H9 (cell line): Measurements from ENCODE around the gene TIFAB. TPM values are rescaled to one million over a fixed set of nuclear protein-coding genes. Genes with fewer than 3 reads are reported as not detected.

Experiments used
- DNase-seq: peaks from one replicate; pipeline ENCODE4 v3.0.0-alpha.2; 2017
- H2AFZ ChIP-seq: one replicate; pipeline ENCODE4 v1.6.1; 2013; ENCODE audit warnings: mild to moderate bottlenecking, low read length, control low read depth, moderate library complexity
- H2AK5ac ChIP-seq: 2 replicates; pipeline ENCODE4 v1.6.1; 2013; ENCODE audit warnings: low read length, control low read depth, mixed read lengths; ENCODE audit not compliant: insufficient read length
- H2BK120ac ChIP-seq: one replicate; pipeline ENCODE4 v1.6.1; 2013; ENCODE audit warnings: low read depth, mild to moderate bottlenecking, low read length, control low read depth, inconsistent platforms; ENCODE audit not compliant: poor library complexity, severe bottlenecking
- H2BK12ac ChIP-seq: 2 replicates; pipeline ENCODE4 v1.6.1; 2013; ENCODE audit warnings: low read length, control low read depth, mixed read lengths, low read depth; ENCODE audit not compliant: insufficient read length
- H2BK15ac ChIP-seq: 2 replicates; pipeline ENCODE4 v1.6.1; 2013; ENCODE audit warnings: low read depth, low read length, control low read depth
- H2BK20ac ChIP-seq: one replicate; pipeline ENCODE4 v1.6.1; 2013; ENCODE audit warnings: low read depth, mild to moderate bottlenecking, low read length, control low read depth, inconsistent platforms; ENCODE audit not compliant: poor library complexity, severe bottlenecking
- H2BK5ac ChIP-seq: 2 replicates; pipeline ENCODE4 v1.6.1; 2013; ENCODE audit warnings: low read length, control low read depth, mixed read lengths; ENCODE audit not compliant: insufficient read length
- H3K14ac ChIP-seq: 2 replicates; pipeline ENCODE4 v1.6.1; 2013; ENCODE audit warnings: low read length, control low read depth; ENCODE audit not compliant: insufficient read depth
- H3K18ac ChIP-seq: 2 replicates; pipeline ENCODE4 v1.6.1; 2013; ENCODE audit warnings: low read depth, mild to moderate bottlenecking, mixed read lengths, low read length, control low read depth; ENCODE audit not compliant: insufficient read length
- H3K23ac ChIP-seq: 2 replicates; pipeline ENCODE4 v1.6.1; 2013; ENCODE audit warnings: low read length, control low read depth, mixed read lengths, low read depth; ENCODE audit not compliant: insufficient read length
- H3K23me2 ChIP-seq: 2 replicates; pipeline ENCODE4 v1.6.1; 2013; ENCODE audit warnings: low read depth, mild to moderate bottlenecking, mixed read lengths, low read length, control low read depth; ENCODE audit not compliant: insufficient read length, poor library complexity, severe bottlenecking
- H3K27ac ChIP-seq: 2 replicates; pipeline ENCODE4 v1.5.1; 2013; ENCODE audit warnings: low read length, control low read depth, mixed read lengths, low read depth; ENCODE audit not compliant: insufficient read length
- H3K27me3 ChIP-seq: 2 replicates; pipeline ENCODE4 v1.6.1; 2013; ENCODE audit warnings: low read length, control low read depth, inconsistent platforms; ENCODE audit not compliant: insufficient read depth
- H3K4ac ChIP-seq: 2 replicates; pipeline ENCODE4 v1.6.1; 2013; ENCODE audit warnings: low read depth, mild to moderate bottlenecking, control low read depth, inconsistent platforms, low read length, moderate library complexity
- H3K4me1 ChIP-seq: 2 replicates; pipeline ENCODE4 v1.6.1; 2013; ENCODE audit warnings: low read length, control low read depth, inconsistent platforms; ENCODE audit not compliant: insufficient read depth
- H3K4me2 ChIP-seq: 2 replicates; pipeline ENCODE4 v1.6.1; 2013; ENCODE audit warnings: low read length, control low read depth, mixed read lengths; ENCODE audit not compliant: insufficient read length, insufficient read depth
- H3K56ac ChIP-seq: 2 replicates; pipeline ENCODE4 v1.6.1; 2013; ENCODE audit warnings: low read depth, mild to moderate bottlenecking, mixed read lengths, low read length, control low read depth; ENCODE audit not compliant: insufficient read length
- H3K79me1 ChIP-seq: 2 replicates; pipeline ENCODE4 v1.6.1; 2013; ENCODE audit warnings: low read depth, mild to moderate bottlenecking, moderate library complexity, low read length, control low read depth, inconsistent platforms; ENCODE audit not compliant: insufficient read depth, poor library complexity, severe bottlenecking
- H3K79me2 ChIP-seq: 2 replicates; pipeline ENCODE4 v1.6.1; 2013; ENCODE audit warnings: low read length, control low read depth, inconsistent platforms; ENCODE audit not compliant: insufficient read depth
- H3K9ac ChIP-seq: 2 replicates; pipeline ENCODE4 v1.6.1; 2013; ENCODE audit warnings: low read length, control low read depth, mixed read lengths; ENCODE audit not compliant: insufficient read length; ENCODE audit errors: extremely low read depth
- H3K9me3 ChIP-seq: one replicate; pipeline ENCODE4 v1.6.1; 2013; ENCODE audit warnings: low read depth, low read length, inconsistent platforms; ENCODE audit not compliant: control insufficient read depth
- H3T11ph ChIP-seq: one replicate; pipeline ENCODE4 v1.6.1; 2013; ENCODE audit warnings: mild to moderate bottlenecking, low read length, control low read depth, inconsistent platforms
- H4K20me1 ChIP-seq: one replicate; pipeline ENCODE4 v1.6.1; 2013; ENCODE audit not compliant: control insufficient read depth, insufficient read length, insufficient read depth
- H4K5ac ChIP-seq: 2 replicates; pipeline ENCODE4 v1.6.1; 2013; ENCODE audit warnings: low read depth, mild to moderate bottlenecking, mixed read lengths, low read length, control low read depth; ENCODE audit not compliant: insufficient read length
- H4K8ac ChIP-seq: replicated peaks from 2 replicates; pipeline ENCODE4 v1.6.1; 2013; ENCODE audit warnings: low read length, control low read depth, mixed read lengths, low read depth; ENCODE audit not compliant: insufficient read length
- H4K91ac ChIP-seq: 2 replicates; pipeline ENCODE4 v1.6.1; 2013; ENCODE audit warnings: low read depth, mild to moderate bottlenecking, moderate library complexity, mixed read lengths, low read length, control low read depth; ENCODE audit not compliant: insufficient read length
- H3K27ac Mint-ChIP-seq, 3 experiments: 2 replicates in 2 of 3; 3 replicates in 1 of 3; pipeline ENCODE4 v1.8.0; 2020 to 2021; ENCODE audit warnings: mixed read lengths in 3 of 3, mild to moderate bottlenecking in 1 of 3, moderate library complexity in 1 of 3
- H3K27me3 Mint-ChIP-seq: 2 replicates; pipeline ENCODE4 v1.8.0; 2021; ENCODE audit warnings: low read depth, mild to moderate bottlenecking, moderate library complexity, mixed read lengths
- H3K36me3 Mint-ChIP-seq, 3 experiments: 2 replicates in 2 of 3; 3 replicates in 1 of 3; pipeline ENCODE4 v1.8.0; 2020 to 2021; ENCODE audit warnings: low read depth in 3 of 3, mixed read lengths in 3 of 3; ENCODE audit not compliant: insufficient read depth in 1 of 3
- H3K4me1 Mint-ChIP-seq, 2 experiments: 2 replicates each; pipeline ENCODE4 v1.8.0; 2020; ENCODE audit warnings: mixed read lengths in 2 of 2
- H3K4me3 Mint-ChIP-seq, 2 experiments: 2 replicates in 1 of 2; 3 replicates in 1 of 2; pipeline ENCODE4 v1.8.0; 2020 to 2021; ENCODE audit warnings: mild to moderate bottlenecking in 2 of 2, mixed read lengths in 2 of 2, moderate library complexity in 1 of 2
- H3K9me3 Mint-ChIP-seq, 2 experiments: 2 replicates in 1 of 2; 3 replicates in 1 of 2; pipeline ENCODE4 v1.8.0; 2020; ENCODE audit warnings: mild to moderate bottlenecking in 2 of 2, mixed read lengths in 2 of 2, moderate library complexity in 1 of 2
- WGBS: extraction: QIAGEN DNeasy Blood & Tissue Kit; methylation state at CpG from one replicate; pipeline ENCODE4 v1.1.7; 2013; ENCODE audit warnings: missing lambda C conversion rate, low lambda C conversion rate, mixed read lengths; ENCODE audit not compliant: insufficient read length; ENCODE audit errors: extremely low coverage; 5-methylcytosine and 5-hydroxymethylcytosine counted together
- total RNA-seq: library from RNA; stranded (reverse); gene quantifications from 2 replicates; pipeline ENCODE4 v1.2.1, GENCODE V29; 2021
- TF ChIP-seq, protein P1 (sequence below): fragments of 200-600 bp; sonication (generic); conservative IDR thresholded peaks from 3 replicates; pipeline ENCODE4 v1.8.0; 2021; ENCODE audit warnings: antibody characterized with exemption, mild to moderate bottlenecking

The TIFAB gene
- total RNA-seq, 1 experiment from 2014 or later: not detected

DNA sequence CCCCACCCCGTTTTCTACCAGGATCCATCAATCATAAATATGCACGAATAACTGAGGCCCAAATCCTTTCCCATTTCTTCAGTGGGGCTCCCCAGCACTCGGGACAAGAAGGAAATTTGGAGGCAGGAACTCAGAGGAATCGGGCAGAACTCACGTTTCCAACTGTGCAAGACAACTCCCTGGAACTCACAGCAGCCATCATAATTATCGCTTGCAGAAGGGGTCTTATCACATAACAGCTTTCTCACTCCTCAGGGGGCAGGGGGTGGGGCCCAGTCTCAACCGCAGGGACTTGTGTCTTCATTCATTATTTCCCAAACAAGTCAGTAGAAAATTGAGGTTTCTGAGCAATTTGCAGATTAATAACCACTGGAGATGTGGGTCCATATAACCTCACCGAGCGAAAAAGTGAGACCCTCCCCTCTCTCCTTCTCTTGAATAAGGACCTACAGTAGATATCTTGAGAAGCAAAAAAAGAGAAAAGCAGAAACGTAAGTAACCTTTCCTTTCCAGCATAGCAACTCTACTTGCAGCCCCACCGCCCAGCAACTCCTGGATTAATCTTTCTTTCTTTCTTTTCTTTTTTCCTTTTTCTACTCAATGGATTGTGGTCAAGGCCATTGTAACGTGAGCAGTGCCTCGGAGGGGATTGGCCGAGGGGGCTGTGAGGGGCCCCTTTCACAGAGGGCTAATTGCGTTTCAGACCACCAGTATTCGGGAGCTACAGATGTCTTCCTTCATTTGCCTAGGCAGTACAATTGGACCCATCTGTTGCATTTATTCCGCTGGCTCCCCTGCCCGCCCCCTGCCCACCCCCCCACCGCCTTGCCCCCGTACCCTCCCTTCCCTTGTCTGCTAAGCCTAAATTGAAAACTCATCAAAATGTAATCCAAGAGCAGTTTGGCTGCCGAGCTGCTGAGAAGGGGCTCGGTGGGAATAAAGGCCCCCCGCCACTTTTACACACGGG lies 24.7 kb upstream of the TIFAB start:
- H3K4me2 ChIP-seq: no peak overlapping the region
- no peaks in the 10 kb centered on the region for H3K9me3 ChIP-seq
- H2BK120ac ChIP-seq: no peak overlapping the region
- no peak overlapping the region for H2BK15ac ChIP-seq
- no peak overlapping the region for H2BK20ac ChIP-seq
- no peaks in the 10 kb centered on the region for H3K23me2 ChIP-seq
- no peak overlapping the region for H3K23ac ChIP-seq
- H3K27ac ChIP-seq: no peak overlapping the region
- no peak overlapping the region for H2AFZ ChIP-seq
- H3K14ac ChIP-seq: no peak overlapping the region
- no peak overlapping the region for H2BK5ac ChIP-seq
- H3K4ac ChIP-seq: no peak overlapping the region
- H3K27me3 ChIP-seq: peaks cover 3% of the 10 kb centered on the region; the same call in 1 of the 2 replicates
- H3K18ac ChIP-seq: no peak overlapping the region
- no peak overlapping the region for H3T11ph ChIP-seq
- H3K4me1 ChIP-seq: no peaks in the 10 kb centered on the region
- no peak overlapping the region for H3K4me3 Mint-ChIP-seq
- H3K79me1 ChIP-seq: no peaks in the 10 kb centered on the region
- H3K27ac Mint-ChIP-seq: no peak overlapping the region
- no peaks in the 10 kb centered on the region for H3K36me3 Mint-ChIP-seq
- H3K27me3 Mint-ChIP-seq: peaks cover 51% of the 10 kb centered on the region
- H3K9ac ChIP-seq: no peak overlapping the region
- no peak overlapping the region for H3K56ac ChIP-seq
- no peaks in the 10 kb centered on the region for H3K79me2 ChIP-seq
- H4K91ac ChIP-seq: no peak overlapping the region
- H2AK5ac ChIP-seq: no peak overlapping the region
- no peak overlapping the region for H4K5ac ChIP-seq
- no peak overlapping the region for H2BK12ac ChIP-seq
- H3K9me3 Mint-ChIP-seq: no peaks in the 10 kb centered on the region; a peak in 1 of 5 replicates
- peaks cover 2% of the 10 kb centered on the region for H4K20me1 ChIP-seq
- no peak overlapping the region for H4K8ac ChIP-seq
- DNase-seq: no peak
- H3K4me1 Mint-ChIP-seq: peaks cover 22 to 37% of the 10 kb centered on the region in 2 experiments
- TF ChIP-seq, protein P1, sequence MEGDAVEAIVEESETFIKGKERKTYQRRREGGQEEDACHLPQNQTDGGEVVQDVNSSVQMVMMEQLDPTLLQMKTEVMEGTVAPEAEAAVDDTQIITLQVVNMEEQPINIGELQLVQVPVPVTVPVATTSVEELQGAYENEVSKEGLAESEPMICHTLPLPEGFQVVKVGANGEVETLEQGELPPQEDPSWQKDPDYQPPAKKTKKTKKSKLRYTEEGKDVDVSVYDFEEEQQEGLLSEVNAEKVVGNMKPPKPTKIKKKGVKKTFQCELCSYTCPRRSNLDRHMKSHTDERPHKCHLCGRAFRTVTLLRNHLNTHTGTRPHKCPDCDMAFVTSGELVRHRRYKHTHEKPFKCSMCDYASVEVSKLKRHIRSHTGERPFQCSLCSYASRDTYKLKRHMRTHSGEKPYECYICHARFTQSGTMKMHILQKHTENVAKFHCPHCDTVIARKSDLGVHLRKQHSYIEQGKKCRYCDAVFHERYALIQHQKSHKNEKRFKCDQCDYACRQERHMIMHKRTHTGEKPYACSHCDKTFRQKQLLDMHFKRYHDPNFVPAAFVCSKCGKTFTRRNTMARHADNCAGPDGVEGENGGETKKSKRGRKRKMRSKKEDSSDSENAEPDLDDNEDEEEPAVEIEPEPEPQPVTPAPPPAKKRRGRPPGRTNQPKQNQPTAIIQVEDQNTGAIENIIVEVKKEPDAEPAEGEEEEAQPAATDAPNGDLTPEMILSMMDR: no peak
- WGBS: no CpG with 5 or more reads among the region's 24 CpGs
